Medulla oblongata (tissue), 1 donor: Measurements from ENCODE around the gene TPK1.
"Not testable (repeated sequence)": the region's sequence is repeated elsewhere in the genome, so short reads cannot be mapped to it uniquely, and the experiment has no call there.

ENCODE experiments used
- DNase-seq: peaks from one replicate; pipeline ENCODE4 v3.0.0-alpha.2; 2015; ENCODE audit errors: extremely low spot score

TPK1 gene

DNA sequence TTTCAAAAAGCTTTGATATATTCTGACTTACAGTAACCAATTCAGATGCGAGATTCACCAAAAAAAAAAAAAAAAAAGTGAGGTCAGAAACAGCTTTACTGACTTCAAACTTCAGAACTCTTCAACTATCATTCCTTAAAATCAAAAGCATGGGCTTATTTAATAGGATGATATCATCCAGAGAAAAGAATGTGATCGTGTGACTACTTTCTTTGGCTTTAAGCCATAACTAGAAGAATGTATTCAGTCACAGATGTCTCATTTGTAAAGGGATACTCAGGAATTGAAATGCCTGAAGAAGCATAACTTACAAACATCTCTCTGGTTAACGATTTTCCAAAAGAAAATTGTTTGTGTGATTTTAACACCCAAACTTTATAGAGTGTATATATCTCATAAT lies 11.5 kb downstream of the TPK1 start:
- no peak for DNase-seq

DNA sequence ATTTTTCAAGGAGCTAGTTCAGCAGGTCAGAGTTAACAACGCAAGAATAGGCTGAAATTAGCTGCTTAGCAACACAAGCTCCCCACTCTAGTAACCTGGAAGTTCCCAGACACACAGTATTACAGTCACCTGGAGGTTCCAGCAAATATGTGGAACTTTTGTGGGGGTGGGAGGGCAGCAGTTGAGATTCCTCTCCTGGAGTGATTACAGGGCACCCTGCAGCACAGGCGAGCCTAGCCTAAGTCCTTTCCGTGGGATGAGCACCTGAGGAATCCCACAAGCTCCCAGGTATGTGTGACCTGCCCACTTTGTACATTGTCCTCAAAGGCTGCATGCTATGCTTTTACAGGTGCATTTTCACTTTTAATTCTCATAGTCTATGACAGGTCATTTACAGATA lies 13.6 kb downstream of the TPK1 start:
- no peak for DNase-seq

GRCh38 chr7:144821067-144821466 lies 14.8 kb downstream of the TPK1 start:
- DNase-seq: no peak

- DNase-seq: no peak
Measured at GRCh38 chr7:144820552-144820951, 15.3 kb downstream of the TPK1 start.

DNA sequence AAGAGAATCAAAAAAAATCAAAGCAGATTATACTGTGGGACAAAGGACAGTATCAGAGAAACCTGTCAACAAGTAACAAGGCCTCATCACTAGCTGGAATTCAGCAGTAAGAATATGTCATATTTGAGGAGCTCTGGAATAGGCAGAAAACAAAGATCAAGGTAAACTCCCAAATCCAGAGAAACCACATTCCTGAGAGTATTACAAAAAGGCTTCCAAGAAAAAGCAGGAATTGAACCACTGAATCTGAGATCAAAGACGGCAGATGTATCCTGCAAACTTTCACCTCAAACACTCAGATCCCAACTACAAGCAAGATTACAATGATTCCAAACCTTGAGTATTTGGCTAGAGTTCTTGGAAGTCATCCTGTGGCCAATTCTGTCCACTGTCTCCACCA lies 16.3 kb downstream of the TPK1 start:
- no peak for DNase-seq

GRCh38 chr7:144818511-144818910 lies 17.3 kb downstream of the TPK1 start:
- no peak for DNase-seq

DNA sequence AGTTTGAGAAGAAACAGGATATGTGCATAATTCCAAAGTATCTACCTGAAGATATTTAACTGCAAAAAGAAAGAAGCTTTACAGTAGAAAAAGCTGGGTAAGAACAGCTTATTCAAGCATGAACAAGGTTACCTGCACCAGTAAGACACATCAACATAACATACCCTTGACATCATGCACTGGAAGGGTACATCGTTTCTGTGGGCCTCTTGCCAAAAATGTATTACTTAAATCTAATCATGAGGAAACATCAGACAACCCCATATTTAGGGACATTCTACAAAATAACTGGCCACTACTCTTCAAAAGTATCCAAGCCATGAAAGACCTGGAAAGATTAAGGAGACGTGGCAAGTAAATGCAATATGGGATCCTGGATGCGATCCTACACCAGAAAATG lies 18.9 kb downstream of the TPK1 start:
- DNase-seq: no peak

GRCh38 chr7:144814299-144814698 lies 21.6 kb downstream of the TPK1 start:
- DNase-seq: no peak

- no peak for DNase-seq
Measured at GRCh38 chr7:144812379-144813283, 23.2 kb downstream of the TPK1 start.

GRCh38 chr7:144805627-144806239 lies 30.1 kb downstream of the TPK1 start:
- DNase-seq: no peak

DNA sequence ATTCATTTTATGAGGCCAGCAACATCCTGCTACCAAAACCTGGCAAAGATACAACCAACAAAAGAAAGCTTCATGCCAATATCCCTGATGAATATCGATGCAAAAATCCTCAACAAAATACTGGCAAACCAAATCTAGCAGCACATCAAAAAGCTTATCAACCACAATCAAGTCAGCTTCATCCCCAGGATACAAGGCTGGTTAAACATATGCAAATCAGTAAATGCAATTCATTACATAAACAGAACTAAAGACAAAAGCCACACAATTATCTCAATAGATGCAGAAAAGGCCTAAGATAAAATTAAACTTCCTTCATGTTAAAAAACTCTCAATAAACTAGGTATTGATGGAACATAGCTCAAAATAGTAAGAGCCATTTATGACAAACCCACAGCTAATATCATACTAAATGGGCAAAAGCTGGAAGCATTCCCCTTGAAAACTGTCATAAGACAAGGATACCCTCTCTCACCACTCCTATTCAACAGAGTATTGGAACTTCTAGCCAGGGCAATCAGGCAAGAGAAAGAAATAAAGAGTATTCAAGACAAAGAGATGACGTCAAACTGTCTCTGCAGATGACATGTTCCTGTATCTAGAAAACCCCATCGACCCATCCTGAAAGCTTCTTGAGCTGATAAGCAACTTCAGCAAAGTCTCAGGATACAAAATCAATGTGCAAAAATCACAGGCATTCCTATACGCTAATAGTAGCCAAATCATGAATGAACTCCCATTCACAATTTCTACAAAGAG lies 35.0 kb downstream of the TPK1 start:
- not testable (repeated sequence) for DNase-seq

GRCh38 chr7:144796919-144797318 lies 38.9 kb downstream of the TPK1 start:
- DNase-seq: no peak

DNA sequence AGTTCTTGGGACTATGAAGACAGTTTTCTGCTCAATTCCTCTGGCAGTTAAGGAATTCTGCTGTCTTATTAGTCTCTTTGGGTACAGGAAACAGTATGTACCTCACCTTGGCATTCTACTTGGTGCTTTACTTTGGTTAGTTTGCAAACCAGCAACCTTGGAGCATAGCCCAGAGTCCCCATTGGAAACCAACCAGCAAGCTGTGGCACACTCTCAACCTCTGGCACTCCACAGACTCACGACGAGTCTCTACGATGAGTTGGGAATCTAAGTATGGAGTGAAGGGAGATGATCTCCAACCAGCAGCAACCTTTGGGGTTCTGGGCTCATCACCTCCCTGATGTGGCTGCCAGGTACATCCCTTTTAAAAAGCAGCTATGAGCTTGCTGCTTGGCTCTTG lies 43.8 kb downstream of the TPK1 start:
- no peak for DNase-seq

- no peak for DNase-seq
Measured at GRCh38 chr7:144791488-144791887, 44.4 kb downstream of the TPK1 start.

DNA sequence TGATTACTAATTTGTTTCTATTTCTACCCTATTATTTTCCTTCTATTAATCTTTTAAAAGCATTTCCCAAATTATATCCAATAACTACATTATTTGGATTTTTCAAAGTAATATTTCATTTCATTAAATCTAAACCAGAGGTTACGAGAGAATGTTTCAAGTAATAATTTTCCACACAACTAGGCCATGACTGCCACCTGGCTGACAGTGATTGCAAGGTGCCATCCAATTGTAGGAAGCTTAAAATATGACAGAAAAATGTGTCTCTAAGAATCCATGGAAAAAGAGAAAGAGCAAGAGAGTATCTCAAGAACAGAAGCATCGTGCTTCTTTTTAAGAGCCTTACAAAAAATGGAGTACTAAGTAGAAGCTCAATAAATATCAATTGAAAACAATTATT lies 48.7 kb downstream of the TPK1 start:
- DNase-seq: no peak

DNA sequence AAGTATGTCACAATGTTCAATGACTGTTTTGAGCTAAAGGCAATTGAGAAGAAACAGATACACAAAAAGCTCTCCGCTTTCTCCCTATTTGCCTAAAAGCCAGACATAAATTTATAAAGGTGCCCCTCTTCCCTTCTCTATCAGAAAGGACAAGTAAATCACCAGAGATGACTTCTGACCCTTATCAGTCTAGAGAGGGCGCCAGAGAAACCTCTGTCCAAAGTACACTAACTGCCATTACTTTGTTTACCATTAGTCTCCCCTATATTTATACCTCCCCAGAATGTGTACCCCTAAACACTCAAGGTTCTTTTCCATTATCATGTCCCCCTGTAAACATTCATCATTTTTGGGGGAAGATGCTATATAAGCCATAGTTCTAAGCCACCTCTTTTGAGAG lies 49.3 kb downstream of the TPK1 start:
- no peak for DNase-seq

GRCh38 chr7:144786079-144786478 lies 49.8 kb downstream of the TPK1 start:
- DNase-seq: no peak

DNA sequence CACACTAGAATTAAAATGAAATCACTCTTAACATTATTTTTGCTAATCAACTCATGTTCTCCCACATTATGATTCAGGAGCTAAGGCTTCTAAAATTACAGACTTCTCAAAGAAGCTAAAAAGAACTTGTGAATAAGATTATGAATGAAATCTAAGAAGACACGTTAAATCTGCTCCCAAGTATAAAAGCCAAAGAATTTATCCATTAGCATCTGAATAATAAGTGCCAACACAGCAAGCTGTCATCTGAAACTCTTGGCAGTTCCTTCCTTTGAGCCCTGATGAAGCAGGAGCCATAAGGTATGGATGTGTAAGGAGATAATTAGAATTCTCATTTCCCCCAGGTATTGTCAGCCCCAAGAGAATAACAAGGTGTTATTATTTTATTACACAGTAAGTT lies 50.3 kb downstream of the TPK1 start:
- no peak for DNase-seq

DNA sequence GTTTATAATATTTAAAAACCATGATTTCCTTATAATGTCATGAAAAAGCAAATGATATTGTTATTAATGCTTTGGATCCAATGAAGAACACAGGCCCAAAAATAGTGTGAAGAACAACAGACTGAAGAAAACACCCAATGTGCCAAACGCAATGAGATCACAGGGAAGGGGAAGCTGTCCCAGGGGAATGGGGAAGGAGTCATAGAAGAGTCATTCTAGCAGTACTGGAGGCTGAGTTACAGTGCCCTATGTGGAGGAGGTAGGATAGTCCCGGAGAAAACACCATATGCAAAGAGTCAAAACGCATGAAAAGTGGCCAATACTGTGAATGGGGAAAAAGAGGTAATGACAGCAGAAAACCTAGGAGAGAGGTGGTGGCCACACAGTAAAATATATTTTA lies 50.9 kb downstream of the TPK1 start:
- DNase-seq: no peak

GRCh38 chr7:144784441-144784840 lies 51.4 kb downstream of the TPK1 start:
- no peak for DNase-seq

GRCh38 chr7:144782883-144783282 lies 53.0 kb downstream of the TPK1 start:
- no peak for DNase-seq

DNA sequence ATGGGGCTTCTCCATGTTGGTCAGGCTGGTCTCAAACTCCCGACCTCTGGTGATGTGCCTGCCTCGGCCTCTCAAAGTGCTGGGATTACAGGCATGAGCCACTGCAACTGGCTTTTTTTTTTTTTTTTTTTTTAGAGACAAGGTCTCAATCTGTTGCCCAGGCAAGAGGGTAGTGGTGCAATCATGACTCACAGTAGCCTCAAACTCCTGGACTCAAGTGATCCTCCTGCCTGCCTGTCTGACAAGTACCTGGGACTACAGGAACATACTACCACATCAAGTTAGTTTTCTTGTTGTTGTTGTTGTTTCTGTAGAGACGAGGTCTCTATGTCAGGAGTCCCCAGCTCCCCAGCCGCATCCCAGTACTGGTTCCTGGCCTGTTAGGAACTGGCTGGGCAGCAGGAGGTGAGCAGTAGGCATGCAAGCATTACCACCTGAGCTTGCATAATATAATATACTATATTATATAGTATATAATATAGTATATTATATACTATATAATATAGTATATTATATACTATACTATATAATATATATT lies 55.7 kb downstream of the TPK1 start:
- DNase-seq: no peak
